Measurements from ENCODE around the gene LRP1-AS.

Gene LRP1-AS

DNA sequence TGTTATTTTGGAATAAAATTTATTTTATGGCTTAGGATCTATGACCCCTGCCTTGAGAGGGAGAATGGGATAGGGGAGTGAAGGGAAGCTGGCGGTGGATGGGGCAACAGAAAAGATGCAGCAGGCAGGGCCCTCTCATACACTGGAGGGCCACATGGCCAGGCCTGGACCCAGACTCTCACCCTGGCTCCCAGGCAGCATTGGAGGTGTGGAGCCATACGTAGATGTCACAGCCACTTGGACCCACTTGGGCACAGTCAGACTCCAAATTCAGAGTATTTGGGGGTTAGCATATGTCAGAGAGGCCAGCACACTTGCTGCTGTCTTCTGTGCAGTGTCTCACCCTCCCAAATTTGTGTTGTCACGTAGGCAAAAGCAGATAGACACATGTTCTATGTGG lies 52.0 kb downstream of the LRP1-AS start:
- FAIRE-seq, result no peak
- no peak for DNase-seq (ENCODE audit: insufficient read length, low spot score)
- TF ChIP-seq POLR2A (IDR thresholded peaks at IDR 0.05; ENCODE audit: low read depth, low read length), result no peak

Data from H54 (cell line).